ENCODE results near the gene ATP11A.

The ATP11A gene

GRCh38 chr13:112762690-112763080, 72.8 kb downstream of the ATP11A start:
- FAIRE-seq, result no peak

GRCh38 chr13:112764028-112764427, 74.2 kb downstream of the ATP11A start:
- FAIRE-seq, result no peak

- no peak for FAIRE-seq
Measured at GRCh38 chr13:112764864-112765561, 75.2 kb downstream of the ATP11A start.

- no peak for FAIRE-seq
Measured at GRCh38 chr13:112765731-112766130, 75.9 kb downstream of the ATP11A start.

GRCh38 chr13:112766336-112766735, 76.5 kb downstream of the ATP11A start:
- no peak for FAIRE-seq

GRCh38 chr13:112767506-112768471, 78.0 kb downstream of the ATP11A start:
- FAIRE-seq, result no peak

- FAIRE-seq, result no peak
Measured at GRCh38 chr13:112768795-112769481, 79.1 kb downstream of the ATP11A start.

GRCh38 chr13:112769615-112770014, 79.8 kb downstream of the ATP11A start:
- no peak for FAIRE-seq

- no peak for FAIRE-seq
Measured at GRCh38 chr13:112770504-112770903, 80.7 kb downstream of the ATP11A start.

- no peak for FAIRE-seq
Measured at GRCh38 chr13:112771139-112771876, 81.5 kb downstream of the ATP11A start.

GRCh38 chr13:112771877-112772538, 82.2 kb downstream of the ATP11A start:
- FAIRE-seq, result no peak

- no peak for FAIRE-seq
Measured at GRCh38 chr13:112772539-112772909, 82.7 kb downstream of the ATP11A start.

- FAIRE-seq, result no peak
Measured at GRCh38 chr13:112772929-112773328, 83.1 kb downstream of the ATP11A start.

- FAIRE-seq, result no peak
Measured at GRCh38 chr13:112773601-112774447, 84.0 kb downstream of the ATP11A start.

- FAIRE-seq, result no peak
Measured at GRCh38 chr13:112774448-112774792, 84.6 kb downstream of the ATP11A start.

GRCh38 chr13:112774829-112775565, 85.2 kb downstream of the ATP11A start:
- no peak for FAIRE-seq

GRCh38 chr13:112775791-112776279, 86.0 kb downstream of the ATP11A start:
- no peak for FAIRE-seq

- FAIRE-seq, result no peak
Measured at GRCh38 chr13:112776354-112776753, 86.5 kb downstream of the ATP11A start.

- FAIRE-seq, result no peak
Measured at GRCh38 chr13:112776971-112777370, 87.1 kb downstream of the ATP11A start.

- no peak for FAIRE-seq
Measured at GRCh38 chr13:112777637-112778406, 88.0 kb downstream of the ATP11A start.
